RWPE2 (cell line): Measurements from ENCODE around the gene NACAD.

Source experiments
- ATAC-seq: fragments of 200-7000 bp; cut with Tn5 transposase; 3 replicates; pipeline ENCODE4 v1.9.1; 2021; ENCODE audit warnings: low read depth
- DNase-seq: peaks from one replicate; pipeline ENCODE4 v3.0.0-alpha.2; 2020; ENCODE audit warnings: low spot score
- H3K27ac ChIP-seq: fragments of 450-650 bp; 2 replicates; pipeline ENCODE4 v1.5.1; 2017; ENCODE audit warnings: mild to moderate bottlenecking; ENCODE audit not compliant: poor library complexity, severe bottlenecking
- H3K27me3 ChIP-seq: fragments of 250-450 bp; sonication (Bioruptor Pico); 2 replicates; pipeline ENCODE4 v1.5.1; 2021; ENCODE audit warnings: mild to moderate bottlenecking, moderate library complexity; ENCODE audit not compliant: insufficient read depth, poor library complexity, severe bottlenecking
- H3K36me3 ChIP-seq: fragments of 250-450 bp; sonication (Bioruptor Pico); 2 replicates; pipeline ENCODE4 v1.5.1; 2020; ENCODE audit warnings: low read depth, mild to moderate bottlenecking, moderate library complexity
- H3K4me1 ChIP-seq: fragments of 250-450 bp; sonication (Bioruptor Pico); 2 replicates; pipeline ENCODE4 v1.5.1; 2021; ENCODE audit warnings: mild to moderate bottlenecking, moderate library complexity; ENCODE audit not compliant: insufficient read depth, poor library complexity, severe bottlenecking
- H3K4me3 ChIP-seq: fragments of 250-450 bp; sonication (Bioruptor Pico); 2 replicates; pipeline ENCODE4 v1.5.1; 2021; ENCODE audit warnings: mild to moderate bottlenecking, moderate library complexity; ENCODE audit not compliant: severe bottlenecking
- H3K9me3 ChIP-seq: fragments of 250-450 bp; sonication (Bioruptor Pico); 2 replicates; pipeline ENCODE4 v1.5.1; 2021; ENCODE audit warnings: mild to moderate bottlenecking, moderate library complexity; ENCODE audit not compliant: severe bottlenecking
- CTCF ChIP-seq: fragments of 450-650 bp; IDR thresholded peaks from one replicate; pipeline ENCODE4 v1.5.1; 2017; ENCODE audit warnings: mild to moderate bottlenecking, moderate library complexity; ENCODE audit not compliant: poor library complexity, severe bottlenecking

Gene NACAD

GRCh38 chr7:45126920-45127319, 38.2 kb upstream of the NACAD start:
- TF ChIP-seq CTCF: no peak
- no peaks in the 10 kb centered on the region for H3K36me3 ChIP-seq
- H3K27ac ChIP-seq: no peak overlapping the region
- no peak for ATAC-seq
- H3K4me3 ChIP-seq: no peak overlapping the region
- no peaks in the 10 kb centered on the region for H3K9me3 ChIP-seq
- H3K27me3 ChIP-seq: no peaks in the 10 kb centered on the region
- DNase-seq: no peak
- H3K4me1 ChIP-seq: no peaks in the 10 kb centered on the region

GRCh38 chr7:45126201-45126600, 37.4 kb upstream of the NACAD start:
- ATAC-seq: no peak
- DNase-seq: no peak
- H3K4me3 ChIP-seq: no peak overlapping the region
- no peaks in the 10 kb centered on the region for H3K27me3 ChIP-seq
- no peak overlapping the region for H3K27ac ChIP-seq
- TF ChIP-seq CTCF: no peak
- H3K9me3 ChIP-seq: no peaks in the 10 kb centered on the region
- no peaks in the 10 kb centered on the region for H3K4me1 ChIP-seq
- no peaks in the 10 kb centered on the region for H3K36me3 ChIP-seq

- ATAC-seq (no peak), DNase-seq (no peak)
- H3K4me1 ChIP-seq: no peaks in the 10 kb centered on the region
- H3K27me3 ChIP-seq: no peaks in the 10 kb centered on the region
- no peaks in the 10 kb centered on the region for H3K36me3 ChIP-seq
- no peak overlapping the region for H3K4me3 ChIP-seq
- no peak for TF ChIP-seq CTCF
- H3K9me3 ChIP-seq: no peaks in the 10 kb centered on the region
- no peak overlapping the region for H3K27ac ChIP-seq
These were observed 36.6 kb upstream of the NACAD start for GRCh38 chr7:45125193-45125904.

GRCh38 chr7:45123913-45124710, 35.3 kb upstream of the NACAD start:
- no peak overlapping the region for H3K4me3 ChIP-seq
- no peak for TF ChIP-seq CTCF
- H3K36me3 ChIP-seq: no peaks in the 10 kb centered on the region
- no peaks in the 10 kb centered on the region for H3K9me3 ChIP-seq
- ATAC-seq (no peak), DNase-seq (no peak)
- H3K27me3 ChIP-seq: no peaks in the 10 kb centered on the region
- no peak overlapping the region for H3K27ac ChIP-seq
- H3K4me1 ChIP-seq: no peaks in the 10 kb centered on the region
